ENCODE results near the gene HLA-DRB1.
"Not testable (repeated sequence)": the region's sequence is repeated elsewhere in the genome, so short reads cannot be mapped to it uniquely, and the experiment has no call there.

HLA-DRB1 gene

DNA sequence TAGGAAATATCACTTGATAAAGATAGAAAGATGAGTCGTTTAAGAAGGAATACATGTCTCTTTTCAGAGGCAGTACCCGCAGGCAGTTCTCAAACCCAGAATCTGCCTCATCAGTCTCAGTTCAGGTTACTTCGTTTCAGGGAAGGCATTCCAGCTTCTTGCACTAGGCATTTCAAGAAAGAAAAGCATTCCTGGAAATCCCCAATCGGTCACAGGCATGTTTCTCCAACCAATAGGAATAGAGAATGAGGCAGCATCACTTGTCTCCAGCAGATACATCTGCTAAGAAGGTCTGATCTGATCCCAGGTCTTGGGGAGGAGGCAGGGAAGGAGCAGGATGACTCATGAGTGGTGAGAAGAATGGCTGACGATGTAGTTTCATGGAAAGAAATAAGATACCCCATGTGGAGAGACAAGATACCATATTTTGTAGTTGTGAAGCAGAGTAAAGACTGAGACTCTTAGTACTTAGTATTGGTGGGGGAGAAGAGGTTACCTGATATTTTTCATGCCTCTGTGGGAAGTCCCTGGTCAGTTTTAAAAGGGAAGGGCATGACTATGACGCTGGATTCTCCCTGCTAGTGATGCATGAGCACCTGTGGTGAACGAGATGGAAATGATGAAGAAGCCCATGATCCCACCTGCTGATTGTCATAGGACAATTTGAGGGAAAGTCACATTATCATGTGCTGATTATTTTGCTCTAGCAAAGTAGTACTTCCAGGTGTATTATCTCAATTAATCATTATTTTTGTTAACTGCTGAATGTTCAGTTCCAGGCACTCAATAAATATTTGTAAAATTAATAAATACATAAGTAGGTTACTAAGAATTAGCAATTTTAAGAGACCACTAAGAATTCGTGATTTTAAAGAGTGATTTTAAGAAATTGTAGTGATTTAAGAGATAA is 20.3 kb upstream of the HLA-DRB1 start:
- DNase-seq (ENCODE audit: low read depth in 1 of 2, low spot score in 1 of 2): peak in 1 of 2 donors; percentile 57

DNA sequence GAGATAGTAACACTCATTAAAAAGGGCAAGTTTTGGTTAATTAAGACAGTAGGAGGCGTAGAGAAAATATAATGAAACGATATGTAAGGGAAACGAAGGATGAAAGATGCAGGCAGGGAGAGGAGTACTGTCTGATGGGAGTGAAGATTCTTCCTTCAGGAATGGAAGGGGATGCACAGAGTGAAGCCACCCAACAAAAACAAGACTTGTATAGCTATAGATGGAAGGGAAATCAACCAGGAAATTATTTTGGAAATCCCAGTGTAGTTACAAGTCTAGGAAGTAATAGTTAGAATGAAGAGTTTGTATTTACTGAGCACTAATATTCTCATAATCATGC is 19.7 kb upstream of the HLA-DRB1 start:
- no peak for DNase-seq (ENCODE audit: low read depth in 1 of 2, low spot score in 1 of 2)

DNA sequence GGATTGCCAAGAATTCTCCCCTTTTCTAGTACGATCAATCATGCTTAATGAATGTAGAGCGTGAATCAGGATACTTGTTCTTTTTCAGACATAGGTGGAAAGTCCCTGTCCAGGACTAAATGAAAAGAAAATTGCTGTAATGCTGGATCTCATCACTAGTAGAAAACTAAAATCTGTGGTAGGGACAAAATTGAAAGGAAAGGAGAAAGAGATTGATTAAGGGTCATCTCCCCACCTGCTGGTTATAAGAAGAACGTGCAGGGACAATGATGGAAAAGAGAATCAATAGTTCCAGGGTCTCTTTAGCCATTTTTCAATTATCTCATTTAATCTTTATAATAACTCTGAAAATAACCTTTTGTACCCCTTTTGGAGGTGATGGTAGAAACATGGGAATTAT is 18.7 kb upstream of the HLA-DRB1 start:
- no peak for DNase-seq (ENCODE audit: low read depth in 1 of 2, low spot score in 1 of 2)

DNA sequence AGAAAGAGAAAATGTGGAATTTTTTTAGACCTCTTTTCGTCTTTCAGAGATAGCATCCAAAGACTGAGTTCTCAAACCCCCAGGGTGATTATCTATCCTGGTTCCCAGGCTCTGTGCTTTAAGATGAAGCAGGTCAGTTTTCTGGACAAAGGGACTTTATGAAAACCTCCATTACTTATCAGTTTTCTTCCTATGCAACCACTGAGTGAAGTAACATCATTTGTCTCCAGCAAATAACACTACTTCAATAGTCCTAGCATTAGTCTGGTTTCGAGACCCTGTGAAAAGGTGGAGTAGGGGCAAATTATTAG is 18.3 kb upstream of the HLA-DRB1 start:
- DNase-seq (ENCODE audit: low read depth in 1 of 2, low spot score in 1 of 2): no peak

DNA sequence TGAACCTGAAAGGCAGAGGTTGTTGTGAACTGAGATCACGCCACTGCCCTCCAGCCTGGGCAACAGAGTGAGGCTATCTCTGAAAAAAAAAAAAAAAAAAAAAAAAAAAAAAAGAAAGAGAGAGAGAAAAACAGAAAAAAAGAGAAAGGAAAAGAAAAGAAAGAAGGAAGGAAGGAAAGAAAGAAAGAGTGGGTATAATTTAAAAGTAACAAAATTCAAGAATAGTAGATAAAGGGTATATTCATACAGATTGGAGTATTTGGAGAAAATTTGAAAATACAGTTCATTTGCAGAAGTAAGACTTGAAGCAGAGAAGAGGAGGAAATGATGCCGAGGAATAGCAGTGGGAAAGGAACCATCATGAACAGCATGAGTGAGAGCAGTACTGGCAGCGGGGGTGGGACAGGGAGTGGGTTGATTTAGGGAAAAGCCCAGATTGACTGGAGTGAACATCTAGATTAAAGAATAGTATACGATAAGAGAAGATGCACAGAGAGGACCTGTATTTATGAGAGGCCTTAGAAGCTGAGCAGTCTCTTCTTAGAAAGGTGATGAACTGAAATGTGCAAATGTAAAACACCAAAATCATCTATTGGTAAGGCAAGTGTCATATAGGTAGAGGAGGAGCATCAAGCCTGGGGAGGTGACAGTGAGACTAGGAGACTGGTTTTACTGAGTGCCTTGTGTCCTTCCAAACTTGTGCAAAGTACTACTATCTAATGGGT is 17.8 kb upstream of the HLA-DRB1 start:
- DNase-seq (ENCODE audit: low read depth in 1 of 2, low spot score in 1 of 2): no peak

DNA sequence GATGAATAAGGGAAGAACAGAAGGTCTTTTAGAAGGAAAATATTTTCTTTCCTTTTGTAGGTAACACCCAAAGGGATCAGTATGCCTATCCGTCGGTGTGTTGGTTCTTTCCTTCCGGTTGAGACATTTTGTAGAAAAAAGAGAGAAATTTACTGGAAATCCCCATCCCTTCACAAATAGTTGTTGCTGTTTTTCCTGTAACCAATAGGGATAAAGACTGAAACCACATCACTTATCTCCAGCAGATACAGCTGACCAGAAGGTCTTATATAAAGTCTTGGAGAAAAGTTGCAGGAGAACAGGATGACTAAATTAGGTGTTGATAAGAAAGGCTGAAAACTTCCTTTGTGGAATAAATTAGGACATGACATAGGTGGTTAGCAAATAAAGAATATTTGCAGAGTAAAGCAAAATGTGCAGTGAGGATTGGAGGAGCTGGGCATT is 14.8 kb upstream of the HLA-DRB1 start:
- DNase-seq (ENCODE audit: low read depth in 1 of 2, low spot score in 1 of 2): no peak

DNA sequence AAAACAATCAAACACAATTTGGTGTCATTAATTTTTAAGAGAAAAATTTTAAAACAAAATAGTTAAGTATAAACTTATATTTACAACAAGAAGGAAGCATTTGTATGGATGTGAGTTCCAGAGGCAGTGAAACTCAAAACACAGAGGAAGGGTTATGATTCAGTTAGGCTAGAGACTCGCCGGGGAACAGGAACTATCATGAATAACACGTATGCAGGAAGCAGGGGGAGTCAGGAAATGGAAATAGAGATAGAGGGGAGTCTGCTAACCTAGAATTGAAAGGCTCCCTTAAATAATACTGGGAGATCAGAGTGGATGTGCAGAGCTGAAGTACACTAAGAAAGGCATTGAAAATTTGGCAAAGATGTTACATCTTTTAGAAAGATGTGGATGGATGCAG is 14.2 kb upstream of the HLA-DRB1 start:
- no peak for DNase-seq (ENCODE audit: low read depth in 1 of 2, low spot score in 1 of 2)

DNA sequence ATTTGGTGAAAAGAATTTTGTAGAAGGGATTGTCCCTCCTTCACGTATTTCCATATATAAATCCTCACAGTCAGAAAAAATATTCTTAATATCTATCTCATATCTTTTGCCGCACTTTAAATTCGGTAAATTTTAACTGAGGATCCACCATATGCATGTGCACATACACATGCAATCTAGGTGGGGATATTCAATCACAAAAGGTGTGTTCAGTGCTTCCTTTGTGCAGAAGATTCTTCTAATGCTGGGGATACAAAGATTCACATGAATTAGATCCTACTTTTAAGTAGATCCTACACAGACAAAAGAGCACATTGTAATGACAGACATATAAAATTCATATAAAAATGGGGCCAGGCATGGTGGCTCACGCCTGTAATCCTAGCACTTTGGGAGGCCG is 13.6 kb upstream of the HLA-DRB1 start:
- no peak for DNase-seq (ENCODE audit: low read depth in 1 of 2, low spot score in 1 of 2)

DNA sequence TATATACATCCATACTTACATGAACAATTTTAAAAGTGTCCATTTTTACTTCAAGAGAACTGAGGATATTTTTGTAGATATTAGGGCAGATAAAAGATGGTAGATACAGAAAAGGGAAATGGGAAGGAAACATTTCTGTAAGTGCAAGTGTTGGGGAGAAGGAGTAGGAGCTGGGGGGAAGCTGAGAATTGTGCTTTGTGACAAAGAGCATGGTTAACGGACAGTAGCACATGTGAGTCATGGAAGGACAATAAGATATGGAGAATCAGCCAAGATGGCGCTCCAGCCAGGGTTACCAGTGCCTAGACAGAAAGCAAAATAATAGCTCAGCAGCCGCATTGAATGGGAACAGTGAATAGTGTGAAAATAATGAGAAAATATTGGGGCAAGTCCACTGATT is 12.7 kb upstream of the HLA-DRB1 start:
- DNase-seq (ENCODE audit: low read depth in 1 of 2, low spot score in 1 of 2): no peak

DNA sequence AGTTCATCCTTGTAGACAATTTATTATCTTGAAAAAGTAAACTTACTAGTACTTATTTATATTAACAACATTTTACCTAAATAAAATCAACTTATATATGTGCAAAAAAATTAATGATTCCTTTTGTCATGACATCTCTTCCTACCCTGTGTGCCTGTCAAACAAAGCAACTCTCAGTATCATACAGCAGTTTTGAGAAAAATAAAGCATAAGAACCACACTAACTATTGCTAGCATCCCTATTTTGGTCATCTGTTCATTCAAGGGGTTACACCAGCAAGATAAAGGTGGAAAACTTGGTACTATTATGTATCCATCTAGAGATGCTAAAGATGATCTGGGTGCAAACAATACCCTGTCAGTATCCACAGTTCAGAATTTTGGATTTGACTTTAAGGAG is 7.4 kb upstream of the HLA-DRB1 start:
- DNase-seq (ENCODE audit: low read depth in 1 of 2, low spot score in 1 of 2): no peak

DNA sequence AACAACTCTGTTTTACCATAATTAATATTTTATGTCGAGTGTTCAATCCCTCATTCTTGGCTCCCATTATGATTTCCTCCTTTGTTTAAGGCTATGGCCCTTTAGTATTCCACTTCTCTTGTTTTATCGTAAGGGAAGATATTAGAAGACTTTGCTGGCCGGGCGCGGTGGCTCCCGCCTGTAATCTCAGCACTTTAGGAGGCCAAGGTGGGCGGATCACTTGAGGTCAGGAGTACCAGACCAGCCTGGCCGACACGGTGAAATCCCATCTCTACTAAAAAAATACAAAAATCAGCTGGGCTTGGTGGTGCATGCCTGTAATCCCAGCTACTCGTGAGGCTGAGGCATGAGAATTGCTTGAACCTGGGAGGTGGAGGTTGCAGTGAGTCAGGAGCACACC is 1.1 kb upstream of the HLA-DRB1 start:
- not testable (repeated sequence) for DNase-seq (ENCODE audit: low read depth in 1 of 2, low spot score in 1 of 2)

DNA sequence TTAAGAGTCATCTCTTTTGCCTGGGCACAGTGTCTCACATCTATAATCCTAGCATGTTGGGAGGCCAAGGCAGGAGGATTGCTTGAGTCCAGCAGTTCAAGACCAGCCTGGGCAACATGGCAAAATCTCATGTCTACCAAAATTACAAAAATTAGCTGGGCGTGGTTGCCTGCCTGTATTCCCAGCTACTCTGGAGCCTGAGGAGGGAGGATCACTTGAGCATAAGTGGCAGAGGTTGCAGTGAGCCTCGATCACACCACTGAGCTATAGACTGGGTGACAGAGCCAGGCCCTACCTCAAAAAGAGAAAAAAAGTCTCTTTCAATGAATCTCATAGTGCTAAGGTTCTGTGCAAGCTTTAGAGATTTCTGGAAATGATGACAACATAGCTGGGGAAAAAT is 1.5 kb downstream of the HLA-DRB1 start:
- no peak for DNase-seq (ENCODE audit: low read depth in 1 of 2, low spot score in 1 of 2)

DNA sequence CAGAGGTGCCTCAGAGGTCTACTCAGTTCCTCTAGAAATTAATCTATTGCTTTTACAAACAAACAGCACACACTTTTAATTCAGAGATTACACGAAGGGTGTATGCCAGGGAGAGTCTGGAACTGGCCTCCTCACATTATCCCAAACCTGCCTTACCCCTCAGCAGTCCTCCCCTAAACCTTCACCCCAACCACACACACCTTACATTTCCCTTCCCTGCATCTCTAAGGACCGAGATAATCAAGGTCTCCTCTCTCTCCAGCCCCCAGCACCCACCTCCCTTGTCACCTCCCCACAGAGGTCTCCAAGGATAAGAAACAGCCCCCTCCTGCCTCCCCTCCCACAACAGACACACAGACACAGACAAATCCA is 6.1 kb downstream of the HLA-DRB1 start:
- DNase-seq (ENCODE audit: low read depth in 1 of 2, low spot score in 1 of 2): no peak

DNA sequence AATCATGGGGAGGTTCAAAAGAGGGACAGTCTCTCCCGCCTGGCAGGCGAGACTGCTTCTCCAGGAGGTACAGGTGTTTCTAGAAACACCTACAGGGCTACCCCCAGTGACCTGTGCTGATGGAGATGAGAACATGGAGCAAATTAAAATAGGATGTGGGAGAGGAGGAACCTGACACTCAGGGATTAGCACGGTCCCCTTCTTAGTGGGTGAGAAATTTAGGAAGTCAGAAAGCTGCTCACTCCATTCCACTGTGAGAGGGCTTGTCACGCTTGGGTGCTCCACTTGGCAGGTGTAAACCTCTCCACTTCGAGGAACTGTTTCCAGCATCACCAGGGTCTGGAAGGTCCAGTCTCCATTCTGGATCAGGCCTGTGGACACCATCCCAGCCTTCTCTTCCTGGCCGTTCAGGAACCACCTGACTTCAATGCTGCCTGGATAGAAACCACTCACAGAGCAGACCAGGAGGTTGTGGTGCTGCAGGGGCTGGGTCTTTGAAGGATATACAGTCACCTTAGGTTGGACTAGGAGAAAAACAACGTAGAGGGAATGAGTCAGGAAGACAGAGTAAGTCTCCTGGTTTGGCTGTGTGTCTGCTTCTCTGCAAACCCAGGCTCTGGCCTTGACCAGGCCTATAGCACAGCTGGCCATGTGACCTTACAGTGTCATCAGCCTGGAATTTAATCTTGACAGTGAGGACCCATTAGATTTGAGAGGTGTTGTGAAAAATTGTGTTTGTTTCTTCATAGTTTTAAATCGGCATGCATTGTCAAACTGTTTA is 8.1 kb downstream of the HLA-DRB1 start:
- no peak for DNase-seq (ENCODE audit: low read depth in 1 of 2, low spot score in 1 of 2)

DNA sequence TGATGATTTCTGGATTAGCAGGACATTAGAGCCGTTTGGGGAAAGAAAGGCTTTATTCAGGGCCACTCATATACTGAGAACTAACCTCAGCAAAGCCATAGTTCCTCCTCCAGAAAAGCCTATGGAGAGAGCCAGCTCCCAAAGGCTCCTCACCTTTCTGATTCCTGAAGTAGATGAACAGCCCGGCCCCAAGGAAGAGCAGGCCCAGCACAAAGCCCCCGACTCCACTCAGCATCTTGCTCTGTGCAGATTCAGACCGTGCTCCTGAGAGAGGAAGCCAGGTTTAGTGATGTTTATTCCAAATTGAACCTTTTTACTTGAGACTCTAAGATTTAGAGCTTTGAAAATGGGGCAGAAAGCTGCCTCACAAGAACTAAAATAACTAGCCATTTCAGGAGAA is 9.1 kb downstream of the HLA-DRB1 start:
- DNase-seq (ENCODE audit: low read depth in 1 of 2, low spot score in 1 of 2): no peak

DNA sequence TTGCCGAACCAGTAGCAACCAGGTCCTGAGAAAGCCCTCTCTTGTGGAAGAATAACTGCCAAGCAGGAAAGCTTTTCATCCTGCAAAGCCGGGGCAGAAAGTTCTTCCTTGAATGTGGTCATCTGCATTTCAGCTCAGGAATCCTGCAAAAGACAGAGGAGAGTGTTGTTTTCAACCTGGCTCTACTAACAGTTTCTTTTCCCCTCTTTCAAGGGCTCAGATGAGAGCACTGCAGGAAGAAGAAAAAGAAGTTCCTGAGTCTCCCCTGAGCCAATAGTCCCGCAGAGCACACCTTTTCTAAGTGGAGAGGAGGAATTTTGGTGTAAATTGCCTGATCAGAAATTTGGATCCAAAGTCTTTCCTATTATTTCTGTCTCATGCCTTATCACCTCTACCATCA is 10.7 kb downstream of the HLA-DRB1 start:
- no peak for DNase-seq (ENCODE audit: low read depth in 1 of 2, low spot score in 1 of 2)

DNA sequence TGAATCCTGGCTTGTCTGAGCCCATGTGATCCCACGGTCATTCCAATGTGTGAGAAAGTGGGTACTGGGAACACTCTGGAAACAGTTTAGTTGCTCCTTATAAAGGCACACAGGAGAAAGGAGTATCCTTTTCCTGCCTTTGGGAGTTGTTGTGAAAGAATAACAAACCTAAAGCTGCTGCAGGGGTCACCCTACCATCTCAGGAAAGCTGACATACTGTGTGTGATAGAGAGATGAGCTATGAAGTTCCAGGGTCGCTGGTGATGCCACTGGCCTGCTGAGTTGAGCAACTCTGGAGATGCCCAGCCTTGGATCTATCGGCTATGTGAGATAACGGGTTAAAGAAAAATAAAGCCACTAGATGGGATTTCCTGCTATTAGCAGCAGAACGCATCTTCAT is 12.2 kb downstream of the HLA-DRB1 start:
- DNase-seq (ENCODE audit: low read depth in 1 of 2, low spot score in 1 of 2): not testable (repeated sequence)

DNA sequence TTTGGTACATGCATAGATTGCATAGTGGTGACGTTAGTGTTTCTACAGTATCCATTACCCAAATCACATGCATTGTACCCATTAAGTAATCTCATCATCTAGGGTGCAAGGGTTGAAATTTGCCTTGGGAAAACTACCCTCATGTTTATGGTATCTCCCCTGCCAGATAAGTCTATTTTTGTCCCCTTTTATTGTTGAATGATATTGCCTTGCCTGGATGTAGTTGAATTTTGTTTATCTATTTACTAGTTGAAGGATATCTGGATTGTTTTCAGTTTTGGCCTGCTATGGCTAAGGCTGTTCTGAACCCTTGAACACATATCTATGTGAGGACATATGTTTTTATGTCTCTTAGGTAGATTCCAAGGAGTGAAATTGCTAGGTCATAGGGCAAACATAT is 13.4 kb downstream of the HLA-DRB1 start:
- no peak for DNase-seq (ENCODE audit: low read depth in 1 of 2, low spot score in 1 of 2)

DNA sequence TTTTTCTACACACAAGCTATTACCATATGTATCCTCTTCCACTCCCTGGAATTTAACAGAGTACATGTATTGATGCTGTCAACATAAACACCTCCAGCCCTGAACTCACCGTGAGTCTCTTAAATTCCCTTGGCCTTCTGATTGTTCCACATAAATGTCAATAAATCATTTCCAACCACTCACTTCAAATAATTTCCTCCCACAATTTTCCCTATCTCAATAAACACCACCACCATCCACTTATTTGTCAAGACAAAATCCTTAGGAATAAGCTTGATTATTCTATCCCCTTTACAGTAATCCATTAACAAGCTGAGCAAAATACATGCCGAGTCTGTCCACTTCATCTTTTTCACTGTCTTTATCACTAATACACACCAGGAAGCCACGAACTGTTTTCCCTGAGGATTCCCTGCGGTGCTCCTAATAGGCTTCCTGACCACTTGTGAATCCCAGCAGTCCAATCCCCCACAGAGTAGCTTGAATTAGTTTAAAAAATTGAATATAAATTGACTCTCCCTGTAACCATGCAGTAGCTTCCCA is 19.2 kb downstream of the HLA-DRB1 start:
- no peak for DNase-seq (ENCODE audit: low read depth in 1 of 2, low spot score in 1 of 2)

DNA sequence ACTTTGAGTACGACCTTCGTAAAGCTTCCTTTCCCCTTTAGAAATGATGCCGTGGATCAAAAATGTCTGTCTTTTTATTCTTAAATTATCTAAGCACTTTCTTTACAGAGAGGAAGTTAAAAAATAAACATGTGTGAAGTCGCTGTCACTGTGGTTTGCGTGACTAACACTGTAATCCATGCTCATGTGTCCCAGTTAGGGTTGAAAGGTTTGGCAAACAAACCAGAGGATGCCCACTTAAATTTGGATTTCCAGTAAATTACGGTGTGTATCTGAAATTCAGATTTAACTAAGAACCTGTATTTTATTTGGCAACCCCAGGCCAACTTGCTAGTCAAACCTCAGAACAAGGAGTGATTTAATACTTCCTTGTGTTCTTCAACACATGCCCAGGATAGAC is 21.1 kb downstream of the HLA-DRB1 start:
- DNase-seq (ENCODE audit: low read depth in 1 of 2, low spot score in 1 of 2): no peak

DNA sequence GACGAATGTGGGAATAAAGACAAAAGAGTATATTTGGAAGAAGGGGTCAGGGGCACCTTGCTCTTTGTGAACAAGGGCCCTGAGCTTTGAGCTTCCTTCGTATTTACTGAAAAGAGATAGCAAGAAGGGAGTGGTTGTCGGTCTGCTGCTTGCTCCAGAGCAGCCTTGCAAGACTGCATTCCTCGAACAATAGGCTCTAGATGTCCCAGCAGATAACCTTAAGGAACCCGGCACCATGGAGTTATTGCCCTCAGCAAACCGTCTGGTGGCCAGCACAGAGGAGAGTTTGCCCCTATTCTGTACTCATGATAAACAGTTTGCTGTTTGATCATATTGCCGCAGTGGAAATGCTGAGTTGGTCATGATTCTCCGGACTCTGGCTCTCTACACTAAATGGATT is 22.7 kb downstream of the HLA-DRB1 start:
- no peak for DNase-seq (ENCODE audit: low read depth in 1 of 2, low spot score in 1 of 2)

DNA sequence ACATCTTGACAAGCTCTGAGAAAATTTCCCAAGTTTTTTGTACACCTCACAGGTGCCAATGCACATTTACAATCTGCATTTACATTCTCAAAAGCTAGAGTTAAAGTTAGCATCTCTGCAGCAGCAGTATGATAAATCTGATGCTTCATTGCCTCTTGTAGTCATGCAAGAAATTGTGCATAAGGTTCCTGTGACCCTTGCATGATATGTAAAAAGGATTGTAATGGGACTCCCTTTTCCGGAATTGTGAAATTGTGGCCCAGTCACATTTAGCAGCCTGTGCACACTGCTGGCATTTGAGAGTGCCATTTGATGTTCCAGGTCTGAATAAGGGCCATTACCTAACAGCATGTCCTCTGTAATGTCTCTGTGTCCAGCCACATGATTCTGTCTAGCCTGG is 24.1 kb downstream of the HLA-DRB1 start:
- DNase-seq (ENCODE audit: low read depth in 1 of 2, low spot score in 1 of 2): no peak
